Measurements from ENCODE around the gene EGFR.

Gene EGFR

DNA sequence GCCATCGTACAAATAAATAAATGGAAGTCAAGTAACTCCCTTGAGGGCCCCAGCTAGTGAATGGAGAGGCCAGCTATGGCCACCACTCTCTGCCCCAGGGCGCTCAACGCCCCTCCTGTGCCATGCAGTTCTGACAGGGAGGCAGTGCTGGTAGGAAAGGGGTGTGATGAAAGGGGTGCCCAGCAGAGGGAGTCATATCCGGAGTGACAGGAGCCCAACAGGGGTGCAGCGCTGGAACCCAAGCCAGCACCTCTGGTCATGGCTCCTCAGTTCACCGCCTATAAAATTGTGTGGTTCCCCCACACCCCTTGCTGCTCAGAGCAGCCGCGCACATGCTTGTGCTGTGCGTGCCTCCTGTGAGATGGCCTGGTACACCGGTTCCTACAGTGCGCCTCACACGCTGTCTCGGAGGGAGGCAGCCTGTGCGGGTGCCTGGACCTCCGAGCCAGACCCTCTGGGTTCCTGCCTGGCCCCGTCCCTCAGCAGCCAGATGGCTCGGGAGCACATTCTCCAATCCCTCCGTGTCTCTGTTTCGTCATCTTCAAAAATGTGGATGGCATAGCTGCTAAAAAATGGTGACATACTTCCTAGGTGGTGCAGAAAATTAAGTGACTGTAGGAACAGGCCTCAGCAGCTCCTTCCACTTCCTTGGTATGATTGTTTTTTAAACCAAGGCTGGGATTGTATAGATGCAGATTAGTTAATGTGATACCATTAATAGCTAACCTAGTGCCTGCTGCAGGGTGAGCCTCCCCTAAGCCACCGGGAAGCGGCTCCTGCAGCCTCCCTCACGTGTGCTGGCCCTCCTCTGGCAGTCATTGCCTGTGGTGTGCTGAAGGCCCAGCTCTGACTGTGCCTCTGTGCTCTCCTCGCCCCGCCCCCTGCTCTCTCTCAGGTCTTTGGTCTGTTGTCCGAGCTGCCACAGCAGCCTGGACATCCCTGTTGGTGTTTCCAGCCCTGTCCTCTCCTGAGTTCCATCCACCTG lies 125.8 kb downstream of the EGFR start (continued):
- TF ChIP-seq TSHZ2 (CRISPR knock-in tag; IDR thresholded peaks at IDR 0.05) (no peak), BACH2 (CRISPR knock-in tag; IDR thresholded peaks at IDR 0.05; ENCODE audit: borderline replicate concordance) (no peak), GLIS3 (CRISPR knock-in tag; IDR thresholded peaks at IDR 0.05) (no peak)

- TF ChIP-seq CSDC2 (CRISPR knock-in tag; IDR thresholded peaks at IDR 0.05) (no peak), GLIS3 (CRISPR knock-in tag; IDR thresholded peaks at IDR 0.05) (no peak), ZC3H10 (CRISPR knock-in tag; IDR thresholded peaks at IDR 0.05) (no peak), ZFP3 (CRISPR knock-in tag; IDR thresholded peaks at IDR 0.05) (no peak), TOX (CRISPR knock-in tag; IDR thresholded peaks at IDR 0.05; ENCODE audit: borderline replicate concordance) (no peak), ZNF8 (CRISPR knock-in tag; IDR thresholded peaks at IDR 0.05) (no peak), ESRRG (CRISPR knock-in tag; IDR thresholded peaks at IDR 0.05) (no peak), POU6F1 (CRISPR knock-in tag; IDR thresholded peaks at IDR 0.05; ENCODE audit: borderline replicate concordance, low read depth) (no peak), OSR1 (CRISPR knock-in tag; IDR thresholded peaks at IDR 0.05) (no peak), PATZ1 (CRISPR knock-in tag; IDR thresholded peaks at IDR 0.05; ENCODE audit: borderline replicate concordance) (no peak), RARB (CRISPR knock-in tag; IDR thresholded peaks at IDR 0.05) (no peak), ZNF70 (CRISPR knock-in tag; IDR thresholded peaks at IDR 0.05) (no peak), ZFP30 (CRISPR knock-in tag; IDR thresholded peaks at IDR 0.05) (no peak), PPARA (CRISPR knock-in tag; IDR thresholded peaks at IDR 0.05; ENCODE audit: borderline replicate concordance) (no peak), SNAI2 (CRISPR knock-in tag; IDR thresholded peaks at IDR 0.05) (no peak), BACH2 (CRISPR knock-in tag; IDR thresholded peaks at IDR 0.05; ENCODE audit: borderline replicate concordance) (no peak), TSHZ2 (CRISPR knock-in tag; IDR thresholded peaks at IDR 0.05) (no peak)
- ATAC-seq: no peak
Observed at GRCh38 chr7:55145606-55146005, 126.8 kb downstream of the EGFR start.

- no peak for ATAC-seq
- TF ChIP-seq ESRRG (CRISPR knock-in tag; IDR thresholded peaks at IDR 0.05): no peak
- no peak for TF ChIP-seq CSRNP3 (CRISPR knock-in tag; IDR thresholded peaks at IDR 0.05)
- TF ChIP-seq ZFP30 (CRISPR knock-in tag; IDR thresholded peaks at IDR 0.05): no peak
- no peak for TF ChIP-seq RARB (CRISPR knock-in tag; IDR thresholded peaks at IDR 0.05)
- no peak for TF ChIP-seq ZNF565 (CRISPR knock-in tag; conservative IDR thresholded peaks at IDR 0.05; ENCODE audit: low read depth)
- TF ChIP-seq CSDC2 (CRISPR knock-in tag; IDR thresholded peaks at IDR 0.05): no peak
- no peak for TF ChIP-seq TOX (CRISPR knock-in tag; IDR thresholded peaks at IDR 0.05; ENCODE audit: borderline replicate concordance)
- TF ChIP-seq TCF4 (CRISPR knock-in tag; IDR thresholded peaks at IDR 0.05; ENCODE audit: borderline replicate concordance): no peak
- TF ChIP-seq BACH2 (CRISPR knock-in tag; IDR thresholded peaks at IDR 0.05; ENCODE audit: borderline replicate concordance): no peak
- TF ChIP-seq ISL1 (CRISPR knock-in tag; IDR thresholded peaks at IDR 0.05): no peak
- no peak for TF ChIP-seq SNAI2 (CRISPR knock-in tag; IDR thresholded peaks at IDR 0.05)
- no peak for TF ChIP-seq ZC3H10 (CRISPR knock-in tag; IDR thresholded peaks at IDR 0.05)
- no peak for TF ChIP-seq ARNTL (CRISPR knock-in tag; IDR thresholded peaks at IDR 0.05; ENCODE audit: borderline replicate concordance, low read depth)
- TF ChIP-seq ZNF70 (CRISPR knock-in tag; IDR thresholded peaks at IDR 0.05): no peak
- TF ChIP-seq ZNF8 (CRISPR knock-in tag; IDR thresholded peaks at IDR 0.05): no peak
- no peak for TF ChIP-seq CREB5 (CRISPR knock-in tag; IDR thresholded peaks at IDR 0.05; ENCODE audit: low read depth)
Observed at GRCh38 chr7:55147101-55147500, 128.3 kb downstream of the EGFR start.

All from SK-N-SH treated with all-trans-retinoic acid at 6 μM for 48 hours (cell line).